ENCODE results near the gene BEST4. TPM values are rescaled to one million over a fixed set of nuclear protein-coding genes. Genes with fewer than 3 reads are reported as not detected.

BEST4 gene
- total and polyA plus RNA-seq, 2 experiments from 2014 or later: 0.31 to 0.32 TPM

- H3K9ac ChIP-seq: no peak overlapping the region
- H3K9me3 ChIP-seq (ENCODE audit: low read depth): no peaks in the 10 kb centered on the region
- in situ Hi-C loops (cut with MboI): no loop called here
- H3K36me3 ChIP-seq (ENCODE audit: low read depth): no peaks in the 10 kb centered on the region
- no peaks in the 10 kb centered on the region for H3K27me3 ChIP-seq (replicated peaks; ENCODE audit: insufficient read depth)
- no peaks in the 10 kb centered on the region for H3F3A ChIP-seq (ENCODE audit: insufficient read depth)
- H3K4me3 ChIP-seq: no peak overlapping the region
- TF ChIP-seq EZH2phosphoT487 (IDR thresholded peaks at IDR 0.05; ENCODE audit: insufficient read depth, low read depth) (no peak), EZH2 (IDR thresholded peaks at IDR 0.05; ENCODE audit: insufficient read depth, poor library complexity, severe bottlenecking) (no peak)
- no peaks in the 10 kb centered on the region for H3K79me2 ChIP-seq (ENCODE audit: insufficient read depth)
- H3K9me2 ChIP-seq (ENCODE audit: insufficient read depth): no peaks in the 10 kb centered on the region
- WGBS, 2 experiments (ENCODE audit: low coverage in 1 of 2, low lambda C conversion rate in 2 of 2, missing lambda C conversion rate in 2 of 2): 79 to 84% methylated on average over 3 of the region's 3 CpGs
- no peaks in the 10 kb centered on the region for H3K4me1 ChIP-seq (ENCODE audit: insufficient read depth)
- DNase-seq: no peak
- H3K4me2 ChIP-seq (ENCODE audit: unreplicated experiment): no peak overlapping the region
- H4K20me1 ChIP-seq (ENCODE audit: insufficient read depth): no peaks in the 10 kb centered on the region
- no peak overlapping the region for H3K27ac ChIP-seq
- H2AFZ ChIP-seq: no peak overlapping the region
These were observed 27.1 kb downstream of the BEST4 start for GRCh38 chr1:44760876-44761275.

- WGBS, 2 experiments (ENCODE audit: low coverage in 1 of 2, low lambda C conversion rate in 2 of 2, missing lambda C conversion rate in 2 of 2): 90 to 92% methylated on average over 11 of the region's 11 CpGs
- no peaks in the 10 kb centered on the region for H4K20me1 ChIP-seq (ENCODE audit: insufficient read depth)
- no peaks in the 10 kb centered on the region for H3K9me3 ChIP-seq (ENCODE audit: low read depth)
- H3K36me3 ChIP-seq (ENCODE audit: low read depth): no peaks in the 10 kb centered on the region
- no peak overlapping the region for H2AFZ ChIP-seq
- H3K4me2 ChIP-seq (ENCODE audit: unreplicated experiment): no peak overlapping the region
- H3K4me3 ChIP-seq: no peak overlapping the region
- in situ Hi-C loops (cut with MboI): no loop called here
- TF ChIP-seq EZH2 (IDR thresholded peaks at IDR 0.05; ENCODE audit: insufficient read depth, poor library complexity, severe bottlenecking) (no peak), EZH2phosphoT487 (IDR thresholded peaks at IDR 0.05; ENCODE audit: insufficient read depth, low read depth) (no peak)
- no peaks in the 10 kb centered on the region for H3F3A ChIP-seq (ENCODE audit: insufficient read depth)
- no peaks in the 10 kb centered on the region for H3K79me2 ChIP-seq (ENCODE audit: insufficient read depth)
- DNase-seq: no peak
- H3K27ac ChIP-seq: no peak overlapping the region
- H3K27me3 ChIP-seq (replicated peaks; ENCODE audit: insufficient read depth): no peaks in the 10 kb centered on the region
- no peaks in the 10 kb centered on the region for H3K9me2 ChIP-seq (ENCODE audit: insufficient read depth)
- no peaks in the 10 kb centered on the region for H3K4me1 ChIP-seq (ENCODE audit: insufficient read depth)
- no peak overlapping the region for H3K9ac ChIP-seq
These were observed 28.9 kb downstream of the BEST4 start for GRCh38 chr1:44759077-44759476.

- H3K4me2 ChIP-seq (ENCODE audit: unreplicated experiment): no peak overlapping the region
- H3K9me3 ChIP-seq (ENCODE audit: low read depth): no peaks in the 10 kb centered on the region
- no peaks in the 10 kb centered on the region for H3K27me3 ChIP-seq (replicated peaks; ENCODE audit: insufficient read depth)
- no peaks in the 10 kb centered on the region for H4K20me1 ChIP-seq (ENCODE audit: insufficient read depth)
- H3K27ac ChIP-seq: no peak overlapping the region
- no peaks in the 10 kb centered on the region for H3F3A ChIP-seq (ENCODE audit: insufficient read depth)
- in situ Hi-C loops (cut with MboI): no loop called here
- no peaks in the 10 kb centered on the region for H3K4me1 ChIP-seq (ENCODE audit: insufficient read depth)
- H3K4me3 ChIP-seq: no peak overlapping the region
- H3K36me3 ChIP-seq (ENCODE audit: low read depth): no peaks in the 10 kb centered on the region
- 98 to 100% methylated on average over 2 of the region's 2 CpGs for WGBS, 2 experiments (ENCODE audit: low coverage in 1 of 2, low lambda C conversion rate in 2 of 2, missing lambda C conversion rate in 2 of 2)
- H2AFZ ChIP-seq: no peak overlapping the region
- no peaks in the 10 kb centered on the region for H3K9me2 ChIP-seq (ENCODE audit: insufficient read depth)
- no peak overlapping the region for H3K9ac ChIP-seq
- DNase-seq: no peak
- no peaks in the 10 kb centered on the region for H3K79me2 ChIP-seq (ENCODE audit: insufficient read depth)
- TF ChIP-seq EZH2 (IDR thresholded peaks at IDR 0.05; ENCODE audit: insufficient read depth, poor library complexity, severe bottlenecking) (no peak), EZH2phosphoT487 (IDR thresholded peaks at IDR 0.05; ENCODE audit: insufficient read depth, low read depth) (no peak)
These were observed 30.6 kb downstream of the BEST4 start for GRCh38 chr1:44757420-44757819.

- 73 to 79% methylated on average over 3 of the region's 3 CpGs for WGBS, 2 experiments (ENCODE audit: low coverage in 1 of 2, low lambda C conversion rate in 2 of 2, missing lambda C conversion rate in 2 of 2)
- no peak overlapping the region for H2AFZ ChIP-seq
- 0 out of 2 replicates have a peak, but pooled peaks cover under 1% of the 10 kb centered on the region for H3K4me1 ChIP-seq (ENCODE audit: insufficient read depth)
- in situ Hi-C loops (cut with MboI): no loop called here
- no peaks in the 10 kb centered on the region for H3F3A ChIP-seq (ENCODE audit: insufficient read depth)
- H3K4me3 ChIP-seq: no peak overlapping the region
- no peak for DNase-seq
- H3K9me3 ChIP-seq (ENCODE audit: low read depth): no peaks in the 10 kb centered on the region
- H3K9me2 ChIP-seq (ENCODE audit: insufficient read depth): no peaks in the 10 kb centered on the region
- peaks cover 37% of the 10 kb centered on the region for H3K79me2 ChIP-seq (ENCODE audit: insufficient read depth)
- H3K27me3 ChIP-seq (replicated peaks; ENCODE audit: insufficient read depth): no peaks in the 10 kb centered on the region
- TF ChIP-seq EZH2 (IDR thresholded peaks at IDR 0.05; ENCODE audit: insufficient read depth, poor library complexity, severe bottlenecking): no peak
- TF ChIP-seq EZH2phosphoT487 (IDR thresholded peaks at IDR 0.05; ENCODE audit: insufficient read depth, low read depth): no peak
- no peak overlapping the region for H3K9ac ChIP-seq
- H3K27ac ChIP-seq: no peak overlapping the region
- no peaks in the 10 kb centered on the region for H4K20me1 ChIP-seq (ENCODE audit: insufficient read depth)
- no peak overlapping the region for H3K4me2 ChIP-seq (ENCODE audit: unreplicated experiment)
- no peaks in the 10 kb centered on the region for H3K36me3 ChIP-seq (ENCODE audit: low read depth)
These were observed 40.1 kb downstream of the BEST4 start for GRCh38 chr1:44747878-44748277.

GRCh38 chr1:44743211-44743610, 44.8 kb downstream of the BEST4 start:
- Histone ChIP-seq H2AFZ (peak overlapping the region; percentile 64; the same call in 1 of the 2 replicates), H3K4me3 (no peak overlapping the region), H3K9me3 (ENCODE audit: low read depth) (no peaks in the 10 kb centered on the region), H3K36me3 (ENCODE audit: low read depth) (no peaks in the 10 kb centered on the region), H3K27me3 (replicated peaks; ENCODE audit: insufficient read depth) (no peaks in the 10 kb centered on the region), H3K9me2 (ENCODE audit: insufficient read depth) (no peaks in the 10 kb centered on the region), H4K20me1 (ENCODE audit: insufficient read depth) (no peaks in the 10 kb centered on the region), H3K4me1 (ENCODE audit: insufficient read depth) (peaks cover 12% of the 10 kb centered on the region; the same call in 1 of the 2 replicates), H3F3A (ENCODE audit: insufficient read depth) (no peaks in the 10 kb centered on the region), H3K27ac (no peak overlapping the region), H3K9ac (no peak overlapping the region; the same call in 1 of the 2 replicates), H3K4me2 (ENCODE audit: unreplicated experiment) (no peak overlapping the region), H3K79me2 (ENCODE audit: insufficient read depth) (peaks cover 69% of the 10 kb centered on the region)
- TF ChIP-seq EZH2phosphoT487 (IDR thresholded peaks at IDR 0.05; ENCODE audit: insufficient read depth, low read depth) (no peak), EZH2 (IDR thresholded peaks at IDR 0.05; ENCODE audit: insufficient read depth, poor library complexity, severe bottlenecking) (no peak)
- in situ Hi-C loops (cut with MboI): no loop called here
- peak; percentile 24 for DNase-seq
- 95% methylated on average over 1 of the region's 1 CpG for WGBS, 2 experiments (ENCODE audit: low coverage in 1 of 2, low lambda C conversion rate in 2 of 2, missing lambda C conversion rate in 2 of 2)
